ENCODE results near the gene PTPRO.

The PTPRO gene

GRCh38 chr12:15320881-15321280 lies 1.4 kb upstream of the PTPRO start:
- TF ChIP-seq ZFX (IDR thresholded peaks at IDR 0.05), result no peak
- TF ChIP-seq, protein P1, sequence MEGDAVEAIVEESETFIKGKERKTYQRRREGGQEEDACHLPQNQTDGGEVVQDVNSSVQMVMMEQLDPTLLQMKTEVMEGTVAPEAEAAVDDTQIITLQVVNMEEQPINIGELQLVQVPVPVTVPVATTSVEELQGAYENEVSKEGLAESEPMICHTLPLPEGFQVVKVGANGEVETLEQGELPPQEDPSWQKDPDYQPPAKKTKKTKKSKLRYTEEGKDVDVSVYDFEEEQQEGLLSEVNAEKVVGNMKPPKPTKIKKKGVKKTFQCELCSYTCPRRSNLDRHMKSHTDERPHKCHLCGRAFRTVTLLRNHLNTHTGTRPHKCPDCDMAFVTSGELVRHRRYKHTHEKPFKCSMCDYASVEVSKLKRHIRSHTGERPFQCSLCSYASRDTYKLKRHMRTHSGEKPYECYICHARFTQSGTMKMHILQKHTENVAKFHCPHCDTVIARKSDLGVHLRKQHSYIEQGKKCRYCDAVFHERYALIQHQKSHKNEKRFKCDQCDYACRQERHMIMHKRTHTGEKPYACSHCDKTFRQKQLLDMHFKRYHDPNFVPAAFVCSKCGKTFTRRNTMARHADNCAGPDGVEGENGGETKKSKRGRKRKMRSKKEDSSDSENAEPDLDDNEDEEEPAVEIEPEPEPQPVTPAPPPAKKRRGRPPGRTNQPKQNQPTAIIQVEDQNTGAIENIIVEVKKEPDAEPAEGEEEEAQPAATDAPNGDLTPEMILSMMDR (conservative IDR thresholded peaks at IDR 0.05), result no peak
- H3K27ac ChIP-seq, result no peak overlapping the region

GRCh38 chr12:15323480-15323879 lies 1.2 kb downstream of the PTPRO start:
- H3K27ac ChIP-seq, result no peak overlapping the region
- no peak for TF ChIP-seq ZFX (IDR thresholded peaks at IDR 0.05)
- TF ChIP-seq, protein P1 (conservative IDR thresholded peaks at IDR 0.05), result no peak

DNA sequence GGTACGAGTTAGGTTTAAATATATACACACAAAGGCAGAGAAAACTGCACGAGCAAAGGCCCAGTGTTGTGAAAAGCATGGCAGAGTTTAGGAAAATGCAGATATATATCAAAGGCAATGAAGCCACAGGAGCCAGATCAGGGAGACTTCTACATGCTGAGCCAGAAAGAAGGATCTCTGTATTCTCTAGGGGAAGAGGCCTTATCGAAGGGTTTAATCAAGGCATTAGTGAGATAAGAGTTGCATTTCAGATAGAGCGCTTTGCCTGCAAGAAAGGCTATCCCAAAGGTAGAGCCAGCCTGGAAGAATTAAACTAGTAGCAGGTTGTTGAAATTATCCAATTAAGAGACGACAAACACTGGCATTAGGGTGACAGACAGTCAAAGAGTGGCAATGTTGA lies 7.6 kb downstream of the PTPRO start:
- no peak overlapping the region for H3K27ac ChIP-seq
- no peak for TF ChIP-seq ZFX (IDR thresholded peaks at IDR 0.05)
- TF ChIP-seq, protein P1 (conservative IDR thresholded peaks at IDR 0.05), result no peak

DNA sequence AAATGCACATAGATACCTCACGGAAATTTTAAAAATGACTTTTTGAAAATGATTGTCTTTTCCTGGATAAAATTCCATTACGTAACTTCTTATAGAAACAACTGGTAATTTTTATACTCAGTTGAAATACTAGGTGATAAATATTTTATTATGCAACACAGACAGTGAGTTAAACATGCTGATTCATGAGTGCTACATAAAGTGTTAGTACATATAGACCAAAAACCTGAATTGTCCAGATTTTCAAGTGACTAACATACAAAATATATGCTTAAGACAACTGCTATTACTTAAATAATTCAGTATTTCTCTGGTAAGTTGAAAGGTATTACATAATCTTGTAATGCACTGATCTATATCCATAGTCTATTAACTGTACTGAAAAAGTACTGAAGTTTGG lies 11.9 kb downstream of the PTPRO start:
- H3K27ac ChIP-seq, result no peak overlapping the region
- TF ChIP-seq, protein P1 (conservative IDR thresholded peaks at IDR 0.05), result no peak
- no peak for TF ChIP-seq ZFX (IDR thresholded peaks at IDR 0.05)

DNA sequence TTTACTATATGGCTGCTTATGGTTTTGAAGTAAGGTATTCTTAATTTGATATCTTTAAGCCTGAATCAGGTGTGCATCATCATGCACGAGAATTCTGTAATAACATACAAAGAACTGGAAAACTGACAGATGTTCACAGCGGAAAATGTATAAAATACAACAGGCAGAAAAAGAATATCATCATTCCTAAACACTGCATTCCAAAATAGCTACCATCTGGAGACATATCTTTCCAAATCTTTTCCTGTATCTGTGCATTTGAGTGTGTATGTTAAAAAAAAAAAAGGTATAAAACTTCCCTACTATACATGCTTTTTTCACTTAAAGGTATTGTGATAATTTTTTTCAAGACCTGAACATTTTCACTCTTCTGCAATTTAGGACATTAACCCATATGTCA lies 13.7 kb downstream of the PTPRO start:
- TF ChIP-seq, protein P1 (conservative IDR thresholded peaks at IDR 0.05), result no peak
- TF ChIP-seq ZFX (IDR thresholded peaks at IDR 0.05), result no peak
- H3K27ac ChIP-seq, result no peak overlapping the region

DNA sequence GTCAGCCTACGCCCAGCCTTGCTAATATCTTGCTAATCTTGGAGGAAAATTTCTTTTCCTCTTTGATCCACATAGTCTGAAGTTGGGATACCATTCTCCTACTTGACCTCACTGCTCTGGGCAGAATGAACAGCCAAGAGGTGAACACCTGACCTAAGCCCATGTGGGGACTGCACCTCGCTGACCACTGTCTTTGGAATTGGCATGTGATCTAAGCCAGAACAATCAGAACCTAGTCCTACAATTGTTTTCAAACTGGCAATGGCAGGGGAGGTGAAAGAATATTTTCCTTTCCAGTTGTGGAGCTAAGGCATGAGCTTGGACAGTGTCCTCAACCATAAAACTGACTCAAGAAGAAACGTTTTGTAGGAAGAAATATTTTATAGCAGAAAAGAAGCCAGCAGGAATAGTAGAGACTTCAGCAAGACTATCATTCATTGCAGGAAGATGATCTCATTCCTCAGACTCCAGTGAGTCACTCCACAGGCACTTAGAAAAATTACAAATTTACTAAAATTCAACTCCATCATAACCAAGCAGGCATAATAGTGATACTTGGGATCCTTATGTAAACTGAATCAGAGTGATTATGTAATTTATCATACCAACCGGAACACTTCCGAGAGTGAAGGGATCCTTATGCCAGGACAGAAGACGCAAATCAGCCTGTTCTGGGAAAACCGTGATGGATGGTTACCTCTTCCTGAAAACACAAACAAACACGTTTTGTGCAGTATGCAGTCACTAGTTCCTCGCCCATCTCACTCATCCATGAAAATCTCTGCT lies 14.7 kb downstream of the PTPRO start:
- no peak overlapping the region for H3K27ac ChIP-seq
- TF ChIP-seq, protein P1 (conservative IDR thresholded peaks at IDR 0.05), result no peak
- no peak for TF ChIP-seq ZFX (IDR thresholded peaks at IDR 0.05)

DNA sequence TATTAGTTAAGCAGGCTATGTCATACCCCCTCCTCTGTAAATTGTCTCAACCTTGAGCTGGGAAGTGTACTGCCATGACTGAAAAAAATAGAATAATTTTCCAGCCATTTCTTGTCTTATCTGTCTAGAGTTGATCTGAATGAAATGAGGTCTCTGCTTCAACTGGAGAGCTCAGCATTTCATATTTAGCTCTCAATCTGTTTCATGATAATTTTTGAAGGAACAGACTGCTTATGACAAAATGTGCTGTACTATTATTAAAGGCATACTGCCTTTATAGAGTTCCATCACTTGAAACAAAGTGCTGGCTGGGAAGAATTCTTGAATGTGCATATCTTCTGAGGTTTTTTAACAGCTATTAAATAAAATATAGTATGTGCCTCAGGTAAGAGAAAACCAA lies 19.1 kb downstream of the PTPRO start:
- TF ChIP-seq, protein P1 (conservative IDR thresholded peaks at IDR 0.05), result no peak
- TF ChIP-seq ZFX (IDR thresholded peaks at IDR 0.05), result no peak
- H3K27ac ChIP-seq, result no peak overlapping the region
